Mammary epithelial cell (primary cell): Measurements from ENCODE around the gene OR2AE1.
"Not testable (repeated sequence)": the region's sequence is repeated elsewhere in the genome, so short reads cannot be mapped to it uniquely, and the experiment has no call there.

Experiments used
- CTCF ChIP-seq, 2 donors: IDR thresholded peaks in 1 of 2; conservative IDR thresholded peaks in 1 of 2; 2 replicates each; pipeline ENCODE4 v1.5.1; 2011 to 2012; ENCODE audit warnings: inconsistent platforms in 2 of 2, low read length in 2 of 2, mild to moderate bottlenecking in 2 of 2, control low read depth in 1 of 2, low read depth in 1 of 2; ENCODE audit not compliant: insufficient read depth in 1 of 2; ENCODE audit errors: extremely low read depth in 1 of 2
- EZH2 ChIP-seq: IDR thresholded peaks from 2 replicates; pipeline ENCODE4 v1.6.1; 2012; ENCODE audit warnings: low read length, inconsistent platforms, borderline replicate concordance

DNA sequence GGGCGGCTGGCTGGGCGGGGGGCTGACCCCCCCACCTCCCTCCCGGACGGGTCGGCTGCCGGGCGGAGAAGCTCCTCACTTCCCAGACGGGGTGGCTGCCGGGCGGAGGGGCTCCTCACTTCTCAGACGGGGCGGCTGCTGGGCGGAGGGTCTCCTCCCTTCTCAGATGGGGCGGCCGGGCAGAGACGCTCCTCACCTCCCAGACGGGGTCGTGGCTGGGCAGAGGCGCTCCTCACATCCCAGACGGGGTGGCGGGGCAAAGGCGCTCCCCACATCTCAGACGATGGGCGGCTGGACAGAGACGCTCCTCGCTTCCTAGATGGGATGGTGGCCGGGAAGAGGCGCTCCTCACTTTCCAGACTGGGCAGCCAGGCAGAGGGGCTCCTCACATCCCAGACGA, 11.5 kb upstream of the OR2AE1 start:
- TF ChIP-seq CTCF (conservative IDR thresholded peaks at IDR 0.05 in 1 of 2, IDR thresholded peaks at IDR 0.05 in 1 of 2; ENCODE audit: extremely low read depth in 1 of 2, insufficient read depth in 1 of 2, low read depth in 1 of 2, low read length in 2 of 2); EZH2: not testable (repeated sequence)
